Common myeloid progenitor, CD34-positive (primary cell): ENCODE data around the gene LCMT2.
"Not testable (repeated sequence)": the region's sequence is repeated elsewhere in the genome, so short reads cannot be mapped to it uniquely, and the experiment has no call there.

Source experiments
- CTCF ChIA-PET: fragments of 350-600 bp; sonication (Branson Sonifier 250); formaldehyde crosslinking; loops from one replicate; lab custom pipeline; 2021; ENCODE audit warnings: antibody characterized with exemption; lab: Charles Lee
- POLR2A ChIA-PET: fragments of 350-600 bp; sonication (Branson Sonifier 250); formaldehyde crosslinking; loops from one replicate; lab custom pipeline; 2021; ENCODE audit warnings: antibody characterized with exemption; lab: Charles Lee
- DNase-seq, 3 donors: peaks; one replicate each; pipeline versions ENCODE4 v3.0.0 to v3.0.0-alpha.2; 2013
- H3K27ac ChIP-seq, 2 experiments: 1 replicate in 1 of 2; 2 replicates in 1 of 2; pipeline ENCODE4 v1.7.0; 2013; ENCODE audit warnings: inconsistent platforms in 2 of 2, low read length in 2 of 2, mild to moderate bottlenecking in 2 of 2, low read depth in 1 of 2, moderate library complexity in 1 of 2; ENCODE audit not compliant: severe bottlenecking in 2 of 2, insufficient read depth in 1 of 2, poor library complexity in 1 of 2
- H3K27me3 ChIP-seq, 5 experiments: replicated peaks in 2 of 5; 1 replicate in 3 of 5; 2 replicates in 2 of 5; pipeline versions ENCODE4 v1.6.1 to v1.7.0; 2013; ENCODE audit warnings: low read length in 4 of 5, mild to moderate bottlenecking in 2 of 5, moderate library complexity in 2 of 5, inconsistent platforms in 1 of 5; ENCODE audit not compliant: insufficient read depth in 5 of 5, control insufficient read depth in 4 of 5
- H3K36me3 ChIP-seq, 4 experiments: 1 replicate in 2 of 4; 2 replicates in 2 of 4; pipeline versions ENCODE4 v1.6.1 to v1.7.0; 2013; ENCODE audit warnings: low read length in 3 of 4, control low read depth in 1 of 4, mild to moderate bottlenecking in 1 of 4; ENCODE audit not compliant: control insufficient read depth in 4 of 4, insufficient read depth in 4 of 4
- H3K4me1 ChIP-seq, 4 experiments: 1 replicate in 3 of 4; 2 replicates in 1 of 4; pipeline versions ENCODE4 v1.6.1 to v1.7.1; 2013; ENCODE audit warnings: low read length in 3 of 4, mild to moderate bottlenecking in 3 of 4, control low read depth in 1 of 4, inconsistent platforms in 1 of 4, moderate library complexity in 1 of 4; ENCODE audit not compliant: control insufficient read depth in 4 of 4, insufficient read depth in 4 of 4; ENCODE audit errors: control extremely low read depth in 1 of 4
- H3K4me3 ChIP-seq, 7 experiments: 1 replicate in 4 of 7; 2 replicates in 3 of 7; pipeline versions ENCODE4 v1.5.1 to v1.7.0; 2013; ENCODE audit warnings: mild to moderate bottlenecking in 7 of 7, low read length in 6 of 7, moderate library complexity in 6 of 7, inconsistent platforms in 2 of 7, low read depth in 2 of 7, control low read depth in 1 of 7; ENCODE audit not compliant: insufficient read depth in 4 of 7, control insufficient read depth in 1 of 7; ENCODE audit errors: extremely low read depth in 1 of 7
- H3K9me3 ChIP-seq, 5 experiments: 1 replicate in 4 of 5; 2 replicates in 1 of 5; pipeline versions ENCODE4 v1.6.1 to v1.7.1; 2013; ENCODE audit warnings: low read length in 4 of 5, mild to moderate bottlenecking in 2 of 5, inconsistent platforms in 1 of 5, low read depth in 1 of 5, moderate library complexity in 1 of 5; ENCODE audit not compliant: control insufficient read depth in 4 of 5, insufficient read depth in 2 of 5; ENCODE audit errors: control extremely low read depth in 1 of 5
- WGBS: methylation state at CpG from one replicate; pipeline ENCODE4 v1.1.5; 2013; ENCODE audit not compliant: insufficient coverage; 5-methylcytosine and 5-hydroxymethylcytosine counted together

Gene LCMT2

DNA sequence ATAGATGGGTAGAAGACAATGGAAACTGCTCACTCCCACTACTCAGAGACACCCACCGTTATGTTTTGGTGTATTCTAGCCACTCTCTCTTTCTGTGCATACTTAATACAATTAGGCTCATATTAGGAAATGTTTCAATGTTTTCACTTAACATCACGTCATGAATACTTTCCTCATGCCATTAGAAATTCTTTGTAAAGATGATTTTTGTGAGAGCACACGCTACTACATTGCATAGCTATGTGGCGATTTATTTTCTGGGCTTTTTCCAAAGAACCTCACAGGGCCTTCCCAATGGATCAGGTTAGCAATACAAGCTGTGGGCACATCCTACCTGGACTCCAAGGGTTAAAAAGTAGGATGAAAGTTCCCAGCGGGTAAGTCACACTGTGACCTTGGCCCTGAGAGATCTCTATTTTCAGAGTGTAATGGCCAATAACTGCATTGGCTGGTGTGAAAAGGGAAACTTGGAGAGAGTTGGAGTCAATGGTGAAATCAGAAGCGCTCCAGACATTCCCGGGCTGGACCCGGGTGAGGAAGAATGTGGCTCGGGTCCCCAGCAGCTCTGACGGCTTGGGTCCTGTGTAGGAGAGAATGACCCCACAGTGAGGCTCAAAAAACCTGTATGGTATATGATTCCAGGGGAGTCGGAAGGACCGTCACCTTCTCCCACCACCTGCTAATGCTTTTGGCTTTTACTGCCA is 37.8 kb downstream of the LCMT2 start:
- DNase-seq, result no peak
- no peaks in the 10 kb centered on the region for H3K36me3 ChIP-seq
- H3K27me3 ChIP-seq, result peaks cover 0 to 12% (median 4%) of the 10 kb centered on the region in 5 experiments
- no peaks in the 10 kb centered on the region for H3K9me3 ChIP-seq
- POLR2A ChIA-PET, result interaction anchor here (0.6 kb wide), 1 partner anchor 1644 kb away, joined by 3 read pairs; no protein-coding TSS in a partner anchor
- CTCF ChIA-PET, result interaction anchor here (0.7 to 1.7 kb wide), 4 partner anchors 7 to 35 kb away, joined by 3 to 6 read pairs (median 3); partner anchors contain the start of gene TGM7
- no peak overlapping the region for H3K27ac ChIP-seq
- no peak overlapping the region for H3K4me3 ChIP-seq
- peaks cover 0 to 5% (median 1%) of the 10 kb centered on the region in 4 experiments for H3K4me1 ChIP-seq
- 93% methylated on average over 10 of the region's 12 CpGs for WGBS

DNA sequence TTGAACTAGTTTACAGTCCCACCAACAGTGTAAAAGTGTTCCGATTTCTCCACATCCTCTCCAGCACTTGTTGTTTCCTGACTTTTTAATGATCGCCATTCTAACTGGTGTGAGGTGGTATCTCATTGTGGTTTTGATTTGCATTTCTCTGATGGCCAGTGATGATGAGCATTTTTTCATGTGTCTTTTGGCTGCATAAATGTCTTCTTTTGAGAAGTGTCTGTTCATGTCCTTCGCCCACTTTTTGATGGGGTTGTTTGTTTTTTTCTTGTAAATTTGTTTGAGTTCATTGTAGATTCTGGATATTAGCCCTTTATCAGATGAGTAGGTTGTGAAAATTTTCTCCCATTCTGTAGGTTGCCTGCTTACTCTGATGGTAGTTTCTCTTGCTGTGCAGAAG is 40.7 kb downstream of the LCMT2 start:
- CTCF ChIA-PET, H3K36me3 ChIP-seq, H3K27me3 ChIP-seq, H3K9me3 ChIP-seq, H3K27ac ChIP-seq, H3K4me3 ChIP-seq, POLR2A ChIA-PET, DNase-seq, H3K4me1 ChIP-seq: not testable (repeated sequence)
- WGBS, result no CpG with 5 or more reads among the region's 3 CpGs

DNA sequence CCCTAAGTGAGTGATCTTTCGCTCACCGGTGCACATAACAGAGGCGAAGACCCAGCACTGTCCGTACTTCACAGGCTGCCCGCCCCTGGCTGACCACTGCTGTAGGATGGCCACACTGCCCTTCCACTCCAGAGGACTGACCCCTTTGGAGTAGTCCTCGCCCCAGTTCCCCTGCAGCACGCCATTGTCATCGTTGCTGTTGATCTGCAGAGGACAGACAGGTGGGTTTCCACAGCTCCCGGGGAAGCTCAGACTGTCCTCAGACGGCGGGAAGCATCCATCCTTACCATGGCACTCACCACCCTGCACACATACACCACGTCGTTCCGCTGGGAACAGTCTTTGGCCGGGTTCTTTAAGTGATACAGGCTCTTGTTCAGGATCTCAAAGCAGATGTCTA is 43.1 kb downstream of the LCMT2 start:
- WGBS, result 93% methylated on average over 7 of the region's 15 CpGs
- POLR2A ChIA-PET, result no interaction called here
- H3K4me3 ChIP-seq, result no peak overlapping the region
- H3K9me3 ChIP-seq, result no peaks in the 10 kb centered on the region
- DNase-seq, result no peak
- CTCF ChIA-PET, result interaction anchor here (1.5 to 7.0 kb wide), 9 partner anchors 19 to 88 kb away, joined by 3 to 127 read pairs (median 13); partner anchors contain the start of genes EPB42 and TGM5
- H3K27me3 ChIP-seq, result peaks cover 0 to 9% (median 0%) of the 10 kb centered on the region in 5 experiments
- H3K36me3 ChIP-seq, result no peaks in the 10 kb centered on the region
- H3K27ac ChIP-seq, result no peak overlapping the region
- H3K4me1 ChIP-seq, result peaks cover 10 to 21% (median 19%) of the 10 kb centered on the region in 4 experiments

DNA sequence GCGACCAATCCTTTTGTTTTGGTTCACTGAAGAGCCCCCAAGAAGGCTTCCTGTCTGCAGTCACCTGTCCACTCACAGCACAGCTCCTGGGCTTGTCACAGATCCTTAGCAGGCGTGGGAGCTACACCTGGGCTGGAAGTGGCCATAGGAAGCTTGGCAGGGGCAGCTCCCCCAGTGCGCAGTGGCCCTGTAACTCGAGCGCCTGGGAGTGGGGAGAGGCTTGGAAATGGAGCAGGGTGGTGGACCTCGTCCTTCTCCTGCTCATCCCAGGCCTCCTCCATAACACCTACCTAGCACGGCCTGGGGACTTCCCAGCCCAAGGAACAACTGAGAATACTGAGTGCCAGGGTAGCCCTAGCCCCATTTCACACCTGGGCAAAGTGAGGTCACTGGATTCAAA is 44.3 kb downstream of the LCMT2 start:
- peaks cover 10 to 21% (median 19%) of the 10 kb centered on the region in 4 experiments for H3K4me1 ChIP-seq
- no peaks in the 10 kb centered on the region for H3K36me3 ChIP-seq
- no peaks in the 10 kb centered on the region for H3K9me3 ChIP-seq
- ChIA-PET POLR2A (interaction anchor here (0.7 to 1.0 kb wide), 2 partner anchors 61 to 294 kb away, joined by 3 to 8 read pairs; no protein-coding TSS in a partner anchor), CTCF (interaction anchor here (1.0 to 7.0 kb wide), 32 partner anchors 11 to 484 kb away, joined by 3 to 127 read pairs (median 5); partner anchors contain the start of genes CCNDBP1, EPB42, TGM5 and TGM7)
- no peak overlapping the region for H3K27ac ChIP-seq
- 72% methylated on average over 6 of the region's 7 CpGs for WGBS
- no peak overlapping the region for H3K4me3 ChIP-seq
- peaks cover 0 to 9% (median 0%) of the 10 kb centered on the region in 5 experiments for H3K27me3 ChIP-seq
- no peak for DNase-seq

DNA sequence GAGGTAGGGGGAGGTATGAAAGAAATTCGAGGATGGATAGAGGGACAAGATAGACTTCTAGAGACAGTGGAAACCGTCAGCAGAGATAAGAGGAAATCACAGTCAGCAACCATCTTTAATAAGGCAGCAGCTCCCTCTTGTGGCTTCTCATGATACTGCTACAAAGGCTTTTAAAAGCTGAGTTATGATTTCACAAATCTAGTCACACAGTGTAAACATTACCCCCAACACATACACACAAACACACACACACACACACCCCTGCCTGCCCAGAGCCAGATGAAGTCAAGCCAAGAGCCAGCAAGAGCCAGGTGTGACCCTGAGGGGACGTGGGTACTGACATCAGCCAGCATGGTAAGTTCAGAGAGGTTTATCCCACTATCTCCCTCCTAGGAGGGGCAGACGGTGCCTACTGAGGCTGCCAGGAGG is 44.8 kb downstream of the LCMT2 start:
- Histone ChIP-seq H3K27me3 (peaks cover 0 to 9% (median 0%) of the 10 kb centered on the region in 5 experiments), H3K4me3 (no peak overlapping the region), H3K36me3 (no peaks in the 10 kb centered on the region), H3K27ac (no peak overlapping the region), H3K9me3 (no peaks in the 10 kb centered on the region), H3K4me1 (peaks cover 10 to 21% (median 19%) of the 10 kb centered on the region in 4 experiments)
- DNase-seq, result peak; percentile 59 to 77 (median 68)
- ChIA-PET CTCF (interaction anchor here (0.6 to 7.0 kb wide), 36 partner anchors 8 to 601 kb away, joined by 3 to 127 read pairs (median 5); partner anchors contain the start of genes CCNDBP1, EPB42, TGM5 and TGM7), POLR2A (interaction anchor here (1.0 kb wide), 1 partner anchor 60 kb away, joined by 8 read pairs; no protein-coding TSS in a partner anchor)
- 0% methylated on average over 1 of the region's 4 CpGs for WGBS

DNA sequence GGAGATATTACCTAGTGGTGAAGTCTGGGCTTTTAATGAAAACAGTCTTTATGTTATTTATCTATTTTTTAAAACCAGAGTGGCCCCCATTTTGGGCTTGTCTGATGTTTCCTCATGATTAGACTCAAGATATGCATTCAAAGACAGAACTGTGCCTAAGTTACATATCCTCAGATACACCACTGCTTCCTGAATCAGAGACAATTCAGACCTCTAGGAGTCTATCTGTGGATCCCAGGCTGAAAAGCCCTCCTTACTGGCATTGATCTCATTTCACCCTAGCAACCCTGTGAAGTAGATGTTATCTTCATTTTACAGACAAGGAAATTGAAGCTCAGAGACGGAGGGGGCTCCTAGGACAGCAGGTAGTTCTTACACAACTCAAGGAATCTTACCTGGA is 46.8 kb downstream of the LCMT2 start:
- no peak overlapping the region for H3K27ac ChIP-seq
- WGBS, result 0% methylated on average over 1 of the region's 1 CpG
- peaks cover 0 to 9% (median 0%) of the 10 kb centered on the region in 5 experiments for H3K27me3 ChIP-seq
- peak in 2 of 3 donors; percentile 46 to 72 for DNase-seq
- peaks cover 10 to 21% (median 19%) of the 10 kb centered on the region in 4 experiments for H3K4me1 ChIP-seq
- ChIA-PET CTCF (interaction anchor here (0.7 to 7.0 kb wide), 5 partner anchors 12 to 80 kb away, joined by 4 to 127 read pairs (median 61); partner anchors contain the start of gene TGM5), POLR2A (interaction anchor here (0.7 to 1.1 kb wide), 2 partner anchors 58 to 100 kb away, joined by 3 read pairs; no protein-coding TSS in a partner anchor)
- H3K9me3 ChIP-seq, result no peaks in the 10 kb centered on the region
- H3K4me3 ChIP-seq, result no peak overlapping the region
- no peaks in the 10 kb centered on the region for H3K36me3 ChIP-seq
